ENCODE data around the gene MAML2.

Gene MAML2

DNA sequence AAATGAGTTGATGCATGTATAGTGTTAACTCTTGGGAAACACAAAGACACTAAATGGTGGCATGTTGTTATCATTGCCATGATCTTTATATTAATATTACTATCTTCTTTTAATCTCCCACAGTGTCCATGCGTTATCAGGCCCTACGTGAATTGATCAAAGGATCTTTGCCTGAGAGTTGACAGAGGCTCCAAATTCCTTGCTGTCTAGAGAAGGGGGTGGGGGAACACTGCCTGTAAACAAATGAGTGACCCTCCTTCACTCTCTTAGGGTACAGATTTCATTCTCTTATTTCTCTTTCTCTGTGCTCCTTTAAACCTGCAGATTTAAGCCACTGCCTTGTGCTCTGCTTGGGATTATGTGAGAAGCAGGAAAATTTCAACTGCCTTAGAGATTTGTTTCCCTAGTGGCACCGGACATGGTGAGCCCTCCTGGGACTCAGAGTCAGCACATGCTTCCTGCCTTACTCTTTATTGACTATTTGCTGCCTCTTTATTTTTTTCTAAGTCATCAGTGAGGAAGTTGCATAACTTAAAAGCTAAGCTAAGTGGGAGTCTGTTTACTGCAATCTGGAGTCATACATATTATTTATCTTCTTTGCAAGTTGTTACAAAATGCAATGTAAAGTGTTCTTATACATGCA is 122.9 kb downstream of the MAML2 start:
- Histone ChIP-seq H3K9ac (ENCODE audit: low read length) (peak overlapping the region; percentile 36), H3K4ac (ENCODE audit: low read depth in 1 of 2, low read length in 2 of 2) (peak overlapping the region in 1 of 2 experiments; percentile 7), H3K4me2 (ENCODE audit: low read length, poor library complexity, severe bottlenecking) (no peak overlapping the region), H2BK15ac (ENCODE audit: low read depth, poor library complexity, severe bottlenecking) (no peak overlapping the region), H3K36me3 (ENCODE audit: control insufficient read depth in 1 of 2, insufficient read depth in 2 of 2, low read depth in 1 of 2, low read length in 2 of 2) (peaks cover 0 to 7% of the 10 kb centered on the region in 2 experiments), H2BK5ac (ENCODE audit: low read depth, low read length, poor library complexity, severe bottlenecking) (no peak overlapping the region), H3K4me1 (ENCODE audit: control insufficient read depth, insufficient read depth, low read depth, low read length) (peaks cover 10% of the 10 kb centered on the region), H3K14ac (ENCODE audit: low read length in 2 of 2) (no peak overlapping the region), H4K91ac (ENCODE audit: low read length) (no peak overlapping the region), H4K8ac (ENCODE audit: low read length) (no peak overlapping the region), H3K18ac (ENCODE audit: low read depth in 1 of 2, low read length in 2 of 2) (no peak overlapping the region), H3K9me3 (ENCODE audit: control insufficient read depth, low read length) (no peaks in the 10 kb centered on the region), H3K4me3 (ENCODE audit: insufficient read depth in 1 of 2, low read depth in 1 of 2, low read length in 2 of 2) (no peak overlapping the region), H3K27me3 (ENCODE audit: control insufficient read depth in 1 of 2, insufficient read depth in 1 of 2, low read length in 2 of 2) (no peaks in the 10 kb centered on the region), H3K27ac (ENCODE audit: low read length, poor library complexity, severe bottlenecking) (no peak overlapping the region), H3K23ac (ENCODE audit: low read length in 2 of 2) (no peak overlapping the region), H2AK5ac (ENCODE audit: low read length, severe bottlenecking) (no peak overlapping the region), H3K79me1 (replicated peaks; ENCODE audit: low read length, poor library complexity, severe bottlenecking) (peaks cover 28% of the 10 kb centered on the region), H2BK12ac (ENCODE audit: low read length in 2 of 2) (no peak overlapping the region), H2BK120ac (ENCODE audit: low read depth, low read length) (no peak overlapping the region), H2AFZ (ENCODE audit: low read depth, low read length) (no peak overlapping the region)
- 2% methylated on average over 3 of the region's 3 CpGs for WGBS
- peak; percentile 91 for DNase-seq

DNA sequence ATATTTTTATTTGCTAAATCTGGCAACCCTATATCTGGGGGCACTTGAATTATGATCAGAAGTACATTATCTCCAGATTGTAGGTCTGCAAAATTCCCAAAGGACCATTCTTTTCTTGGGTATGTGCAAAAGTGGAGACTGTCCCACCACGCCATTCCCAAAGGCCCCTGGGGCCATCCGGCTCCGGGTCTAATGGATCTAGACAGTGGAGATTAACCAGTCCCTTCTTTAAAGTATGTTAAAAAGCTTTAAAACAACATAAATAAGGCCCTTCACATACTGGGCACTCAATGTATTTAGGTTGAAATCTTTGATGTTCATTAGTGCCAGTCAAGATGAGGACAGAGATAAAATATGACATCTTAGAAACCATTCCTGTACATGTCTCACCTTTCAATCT is 124.1 kb downstream of the MAML2 start:
- no peak overlapping the region for H2BK12ac ChIP-seq (ENCODE audit: low read length in 2 of 2)
- peak overlapping the region; percentile 71 for H4K91ac ChIP-seq (ENCODE audit: low read length)
- H3K27me3 ChIP-seq (ENCODE audit: control insufficient read depth in 1 of 2, insufficient read depth in 1 of 2, low read length in 2 of 2) = no peaks in the 10 kb centered on the region
- WGBS = 66% methylated on average over 2 of the region's 3 CpGs
- peak overlapping the region; percentile 79 for H2BK15ac ChIP-seq (ENCODE audit: low read depth, poor library complexity, severe bottlenecking)
- H3K4me3 ChIP-seq (ENCODE audit: insufficient read depth in 1 of 2, low read depth in 1 of 2, low read length in 2 of 2) = no peak overlapping the region
- no peak overlapping the region for H2AK5ac ChIP-seq (ENCODE audit: low read length, severe bottlenecking)
- H2BK120ac ChIP-seq (ENCODE audit: low read depth, low read length) = peak overlapping the region; percentile 82
- no peak overlapping the region for H4K8ac ChIP-seq (ENCODE audit: low read length)
- no peak overlapping the region for H2BK5ac ChIP-seq (ENCODE audit: low read depth, low read length, poor library complexity, severe bottlenecking)
- no peak overlapping the region for H3K9ac ChIP-seq (ENCODE audit: low read length)
- no peak overlapping the region for H3K14ac ChIP-seq (ENCODE audit: low read length in 2 of 2)
- H3K4me2 ChIP-seq (ENCODE audit: low read length, poor library complexity, severe bottlenecking) = no peak overlapping the region
- H3K9me3 ChIP-seq (ENCODE audit: control insufficient read depth, low read length) = no peaks in the 10 kb centered on the region
- no peak overlapping the region for H3K23ac ChIP-seq (ENCODE audit: low read length in 2 of 2)
- H3K18ac ChIP-seq (ENCODE audit: low read depth in 1 of 2, low read length in 2 of 2) = peak overlapping the region in 1 of 2 experiments; percentile 92
- H3K4ac ChIP-seq (ENCODE audit: low read depth in 1 of 2, low read length in 2 of 2) = peak overlapping the region in 1 of 2 experiments; percentile 70
- peaks cover 23% of the 10 kb centered on the region for H3K79me1 ChIP-seq (replicated peaks; ENCODE audit: low read length, poor library complexity, severe bottlenecking)
- H2AFZ ChIP-seq (ENCODE audit: low read depth, low read length) = no peak overlapping the region
- peaks cover 0 to 7% of the 10 kb centered on the region in 2 experiments for H3K36me3 ChIP-seq (ENCODE audit: control insufficient read depth in 1 of 2, insufficient read depth in 2 of 2, low read depth in 1 of 2, low read length in 2 of 2)
- H3K27ac ChIP-seq (ENCODE audit: low read length, poor library complexity, severe bottlenecking) = no peak overlapping the region
- no peak for DNase-seq
- peaks cover 10% of the 10 kb centered on the region for H3K4me1 ChIP-seq (ENCODE audit: control insufficient read depth, insufficient read depth, low read depth, low read length)

DNA sequence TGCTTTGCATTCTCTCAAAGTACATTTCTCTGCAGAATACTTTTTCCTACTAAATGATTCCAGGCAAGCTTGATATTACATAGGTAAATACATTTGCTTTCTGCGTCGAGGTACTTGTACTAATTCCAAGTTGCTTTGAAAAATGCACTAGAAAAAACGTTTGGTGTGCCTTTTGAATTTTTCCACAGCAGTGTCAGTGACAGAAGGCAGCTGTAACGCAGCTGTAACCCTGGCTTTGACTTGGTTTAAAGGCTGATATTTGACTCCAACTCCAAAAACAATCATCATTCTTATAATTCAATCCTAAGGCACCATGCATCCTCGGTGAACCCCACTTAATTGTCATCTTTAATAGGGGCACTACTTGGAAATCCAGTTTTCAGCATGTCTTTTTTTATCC is 125.0 kb downstream of the MAML2 start:
- H2BK5ac ChIP-seq (ENCODE audit: low read depth, low read length, poor library complexity, severe bottlenecking) = no peak overlapping the region
- H3K9me3 ChIP-seq (ENCODE audit: control insufficient read depth, low read length) = no peaks in the 10 kb centered on the region
- peaks cover 10% of the 10 kb centered on the region for H3K4me1 ChIP-seq (ENCODE audit: control insufficient read depth, insufficient read depth, low read depth, low read length)
- H3K23ac ChIP-seq (ENCODE audit: low read length in 2 of 2) = no peak overlapping the region
- H3K4me3 ChIP-seq (ENCODE audit: insufficient read depth in 1 of 2, low read depth in 1 of 2, low read length in 2 of 2) = no peak overlapping the region
- no peak overlapping the region for H2BK12ac ChIP-seq (ENCODE audit: low read length in 2 of 2)
- H3K4ac ChIP-seq (ENCODE audit: low read depth in 1 of 2, low read length in 2 of 2) = no peak overlapping the region
- no peak overlapping the region for H2AK5ac ChIP-seq (ENCODE audit: low read length, severe bottlenecking)
- H3K18ac ChIP-seq (ENCODE audit: low read depth in 1 of 2, low read length in 2 of 2) = peak overlapping the region in 1 of 2 experiments; percentile 73
- 68% methylated on average over 5 of the region's 5 CpGs for whole genome bisulfite sequencing
- H3K79me1 ChIP-seq (replicated peaks; ENCODE audit: low read length, poor library complexity, severe bottlenecking) = peaks cover 23% of the 10 kb centered on the region
- no peak overlapping the region for H3K9ac ChIP-seq (ENCODE audit: low read length)
- H4K91ac ChIP-seq (ENCODE audit: low read length) = no peak overlapping the region
- H3K27me3 ChIP-seq (ENCODE audit: control insufficient read depth in 1 of 2, insufficient read depth in 1 of 2, low read length in 2 of 2) = no peaks in the 10 kb centered on the region
- no peak overlapping the region for H2BK120ac ChIP-seq (ENCODE audit: low read depth, low read length)
- no peak overlapping the region for H3K4me2 ChIP-seq (ENCODE audit: low read length, poor library complexity, severe bottlenecking)
- DNase-seq = no peak
- H3K14ac ChIP-seq (ENCODE audit: low read length in 2 of 2) = no peak overlapping the region
- no peak overlapping the region for H3K27ac ChIP-seq (ENCODE audit: low read length, poor library complexity, severe bottlenecking)
- H2BK15ac ChIP-seq (ENCODE audit: low read depth, poor library complexity, severe bottlenecking) = no peak overlapping the region
- no peak overlapping the region for H2AFZ ChIP-seq (ENCODE audit: low read depth, low read length)
- no peak overlapping the region for H4K8ac ChIP-seq (ENCODE audit: low read length)
- peaks cover 0 to 7% of the 10 kb centered on the region in 2 experiments for H3K36me3 ChIP-seq (ENCODE audit: control insufficient read depth in 1 of 2, insufficient read depth in 2 of 2, low read depth in 1 of 2, low read length in 2 of 2)

DNA sequence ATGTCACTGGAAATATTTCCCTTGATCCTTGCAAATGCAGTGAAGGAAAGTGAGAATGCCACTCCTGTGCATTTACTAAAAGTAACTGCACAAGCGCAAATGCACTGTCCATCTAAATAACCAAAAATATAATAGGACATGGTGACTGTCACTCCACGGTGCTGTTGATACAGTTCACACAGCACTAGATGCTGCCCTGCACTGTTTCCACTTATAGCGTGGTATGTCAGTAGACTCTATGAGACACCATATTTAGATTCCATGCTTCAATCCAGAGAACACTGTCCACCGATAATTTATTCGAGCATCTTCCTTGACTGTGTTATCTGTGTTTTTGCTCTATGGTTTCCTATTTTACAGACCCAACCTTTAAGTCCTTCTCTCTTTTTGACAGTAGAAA is 125.8 kb downstream of the MAML2 start:
- peak overlapping the region in 1 of 2 experiments; percentile 59 for H2BK12ac ChIP-seq (ENCODE audit: low read length in 2 of 2)
- H2AK5ac ChIP-seq (ENCODE audit: low read length, severe bottlenecking) = no peak overlapping the region
- H3K9me3 ChIP-seq (ENCODE audit: control insufficient read depth, low read length) = no peaks in the 10 kb centered on the region
- H3K9ac ChIP-seq (ENCODE audit: low read length) = no peak overlapping the region
- no peak overlapping the region for H3K14ac ChIP-seq (ENCODE audit: low read length in 2 of 2)
- no peaks in the 10 kb centered on the region for H3K27me3 ChIP-seq (ENCODE audit: control insufficient read depth in 1 of 2, insufficient read depth in 1 of 2, low read length in 2 of 2)
- H2BK5ac ChIP-seq (ENCODE audit: low read depth, low read length, poor library complexity, severe bottlenecking) = no peak overlapping the region
- H3K4me3 ChIP-seq (ENCODE audit: insufficient read depth in 1 of 2, low read depth in 1 of 2, low read length in 2 of 2) = no peak overlapping the region
- H3K18ac ChIP-seq (ENCODE audit: low read depth in 1 of 2, low read length in 2 of 2) = peak overlapping the region; percentile 11 to 28
- H2BK15ac ChIP-seq (ENCODE audit: low read depth, poor library complexity, severe bottlenecking) = no peak overlapping the region
- H2BK120ac ChIP-seq (ENCODE audit: low read depth, low read length) = no peak overlapping the region
- H3K36me3 ChIP-seq (ENCODE audit: control insufficient read depth in 1 of 2, insufficient read depth in 2 of 2, low read depth in 1 of 2, low read length in 2 of 2) = peaks cover 0 to 6% of the 10 kb centered on the region in 2 experiments
- H2AFZ ChIP-seq (ENCODE audit: low read depth, low read length) = no peak overlapping the region
- no peak overlapping the region for H4K8ac ChIP-seq (ENCODE audit: low read length)
- H3K79me1 ChIP-seq (replicated peaks; ENCODE audit: low read length, poor library complexity, severe bottlenecking) = peaks cover 23% of the 10 kb centered on the region
- no peak overlapping the region for H3K27ac ChIP-seq (ENCODE audit: low read length, poor library complexity, severe bottlenecking)
- peak overlapping the region; percentile 66 for H4K91ac ChIP-seq (ENCODE audit: low read length)
- WGBS = 96% methylated on average over 3 of the region's 5 CpGs
- H3K4ac ChIP-seq (ENCODE audit: low read depth in 1 of 2, low read length in 2 of 2) = no peak overlapping the region
- DNase-seq = no peak
- H3K23ac ChIP-seq (ENCODE audit: low read length in 2 of 2) = no peak overlapping the region
- no peak overlapping the region for H3K4me2 ChIP-seq (ENCODE audit: low read length, poor library complexity, severe bottlenecking)
- H3K4me1 ChIP-seq (ENCODE audit: control insufficient read depth, insufficient read depth, low read depth, low read length) = peaks cover 10% of the 10 kb centered on the region

Data from mesenchymal stem cell (in vitro differentiated cells and primary cell).